Measurements from ENCODE around the gene TGFBI.

GRCh38 chr5:136025900-136026299 is 2.9 kb upstream of the TGFBI start:
- TF ChIP-seq CTCF (IDR thresholded peaks at IDR 0.05) (no peak), POLR2A (IDR thresholded peaks at IDR 0.05) (no peak)

Data from thyroid gland (tissue), 4 donors.